SK-N-SH treated with all-trans-retinoic acid at 6 μM for 48 hours (cell line): ENCODE results near the gene DPM2.

Source experiments
- ARNTL ChIP-seq: fragments of 450-650 bp; formaldehyde crosslinking; IDR thresholded peaks from 2 replicates; pipeline ENCODE4 v1.5.0; 2020; ENCODE audit warnings: low read depth, mild to moderate bottlenecking, moderate library complexity, borderline replicate concordance
- BACH2 ChIP-seq: fragments of 250-450 bp; sonication (Bioruptor Pico); IDR thresholded peaks from 2 replicates; pipeline ENCODE4 v1.9.0; 2021; ENCODE audit warnings: mild to moderate bottlenecking, borderline replicate concordance
- CREB5 ChIP-seq: fragments of 250-450 bp; sonication (Bioruptor Pico); IDR thresholded peaks from 2 replicates; pipeline ENCODE4 v1.5.1; 2020; ENCODE audit warnings: low read depth, mild to moderate bottlenecking, moderate library complexity
- CSRNP3 ChIP-seq: fragments of 250-450 bp; sonication (Bioruptor Pico); IDR thresholded peaks from 2 replicates; pipeline ENCODE4 v1.5.1; 2021; ENCODE audit warnings: mild to moderate bottlenecking, moderate library complexity
- GLIS3 ChIP-seq: fragments of 250-450 bp; sonication (Bioruptor Pico); IDR thresholded peaks from 2 replicates; pipeline ENCODE4 v1.5.0; 2020; ENCODE audit warnings: mild to moderate bottlenecking, moderate library complexity
- OSR1 ChIP-seq: fragments of 250-450 bp; sonication (Bioruptor Pico); IDR thresholded peaks from 2 replicates; pipeline ENCODE4 v1.8.0; 2022; ENCODE audit warnings: moderate library complexity, mild to moderate bottlenecking, inconsistent platforms
- PATZ1 ChIP-seq: fragments of 250-450 bp; sonication (Bioruptor Pico); IDR thresholded peaks from 2 replicates; pipeline ENCODE4 v1.8.0; 2020; ENCODE audit warnings: mild to moderate bottlenecking, moderate library complexity, borderline replicate concordance
- POU6F1 ChIP-seq: fragments of 250-450 bp; sonication (Bioruptor Pico); IDR thresholded peaks from 2 replicates; pipeline ENCODE4 v1.8.0; 2021; ENCODE audit warnings: low read depth, mild to moderate bottlenecking, moderate library complexity, borderline replicate concordance
- TCF4 ChIP-seq: fragments of 250-450 bp; sonication (Bioruptor Pico); IDR thresholded peaks from 2 replicates; pipeline ENCODE4 v1.8.0; 2021; ENCODE audit warnings: mild to moderate bottlenecking, moderate library complexity, borderline replicate concordance
- TOX ChIP-seq: fragments of 250-450 bp; sonication (Bioruptor Pico); IDR thresholded peaks from 2 replicates; pipeline ENCODE4 v1.8.0; 2021; ENCODE audit warnings: mild to moderate bottlenecking, moderate library complexity, borderline replicate concordance
- ZFP3 ChIP-seq: fragments of 250-450 bp; sonication (Bioruptor Pico); IDR thresholded peaks from 2 replicates; pipeline ENCODE4 v1.5.0; 2020; ENCODE audit warnings: mild to moderate bottlenecking, moderate library complexity
- ZFP30 ChIP-seq: fragments of 450-650 bp; formaldehyde crosslinking; IDR thresholded peaks from 2 replicates; pipeline ENCODE4 v1.5.0; 2022; ENCODE audit warnings: mild to moderate bottlenecking, moderate library complexity
- ZNF8 ChIP-seq: fragments of 450-650 bp; formaldehyde crosslinking; IDR thresholded peaks from 2 replicates; pipeline ENCODE4 v1.5.0; 2020; ENCODE audit warnings: mild to moderate bottlenecking, moderate library complexity

- TF ChIP-seq TOX (CRISPR knock-in tag) (no peak), CREB5 (CRISPR knock-in tag) (no peak), TCF4 (CRISPR knock-in tag) (no peak), ZNF8 (no peak), OSR1 (CRISPR knock-in tag) (no peak), ZFP3 (CRISPR knock-in tag) (no peak), ARNTL (no peak), PATZ1 (no peak), POU6F1 (no peak), GLIS3 (CRISPR knock-in tag) (no peak), CSRNP3 (CRISPR knock-in tag) (no peak), ZFP30 (CRISPR knock-in tag) (no peak), BACH2 (CRISPR knock-in tag) (no peak)
These were observed 15.5 kb upstream of the DPM2 start for GRCh38 chr9:127953154-127953553.
